HG03064 (cell line): ENCODE measurements around the gene UGT1A5.
"Not testable (repeated sequence)": the region's sequence is repeated elsewhere in the genome, so short reads cannot be mapped to it uniquely, and the experiment has no call there.

Experiments used
- ATAC-seq: cut with Tn5 transposase; IDR thresholded peaks from one replicate; pipeline ENCODE4 v1.9.1; 2021; ENCODE audit warnings: low read depth; ENCODE audit not compliant: unreplicated experiment

Gene UGT1A5

GRCh38 chr2:233692648-233693047 lies 20.1 kb upstream of the UGT1A5 start, which contains the start of gene UGT1A6:
UGT1A6 (plus strand) TSS chr2:233692890; CDS start chr2:233693005, 115 bp downstream.
- no peak for ATAC-seq

- no peak for ATAC-seq
Observed at GRCh38 chr2:233693963-233694362, 18.7 kb upstream of the UGT1A5 start.

DNA sequence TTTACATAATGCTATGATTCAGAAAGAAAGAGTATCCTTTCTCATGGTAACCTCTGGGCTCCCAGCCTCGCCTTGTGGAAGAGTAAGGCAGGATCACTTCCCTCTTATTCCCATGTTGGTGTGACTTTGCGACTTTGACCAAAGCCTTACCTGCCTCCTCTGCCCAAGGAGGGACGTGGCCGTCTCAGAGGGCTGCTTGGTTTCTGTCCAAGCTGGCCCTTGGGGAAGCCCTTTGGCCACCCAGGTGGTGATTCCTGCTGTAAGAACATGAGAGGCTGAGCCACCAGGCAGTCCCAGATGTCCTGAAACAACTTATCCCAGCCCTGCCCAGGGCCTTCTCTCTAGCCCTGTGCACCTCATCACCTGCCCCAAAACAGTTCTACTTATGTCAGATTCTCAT lies 14.0 kb upstream of the UGT1A5 start:
- ATAC-seq = no peak

GRCh38 chr2:233699424-233700027 lies 13.2 kb upstream of the UGT1A5 start:
- no peak for ATAC-seq

GRCh38 chr2:233700028-233700635 lies 12.6 kb upstream of the UGT1A5 start:
- ATAC-seq = no peak

GRCh38 chr2:233700842-233701241 lies 11.9 kb upstream of the UGT1A5 start:
- not testable (repeated sequence) for ATAC-seq

DNA sequence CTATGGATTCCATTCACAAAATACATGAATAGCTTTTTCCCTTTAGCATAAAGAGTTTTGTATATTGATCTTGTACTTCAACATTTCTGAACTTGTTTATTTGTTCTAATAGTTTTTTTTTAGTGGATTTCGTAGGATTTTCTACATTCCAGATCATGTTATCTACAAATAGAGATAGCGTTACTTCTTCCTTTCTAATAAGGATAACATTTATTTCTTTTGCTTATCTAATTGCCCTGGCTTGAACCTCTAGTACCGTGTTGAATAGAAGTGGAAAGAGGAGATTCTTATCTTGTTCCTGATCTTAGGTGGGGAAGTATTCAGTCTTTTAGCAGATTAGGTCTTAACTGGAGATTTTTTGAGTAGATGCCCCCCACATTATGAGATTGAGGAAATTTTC lies 10.5 kb upstream of the UGT1A5 start:
- ATAC-seq = no peak

GRCh38 chr2:233705911-233706506 lies 6.7 kb upstream of the UGT1A5 start:
- no peak for ATAC-seq

DNA sequence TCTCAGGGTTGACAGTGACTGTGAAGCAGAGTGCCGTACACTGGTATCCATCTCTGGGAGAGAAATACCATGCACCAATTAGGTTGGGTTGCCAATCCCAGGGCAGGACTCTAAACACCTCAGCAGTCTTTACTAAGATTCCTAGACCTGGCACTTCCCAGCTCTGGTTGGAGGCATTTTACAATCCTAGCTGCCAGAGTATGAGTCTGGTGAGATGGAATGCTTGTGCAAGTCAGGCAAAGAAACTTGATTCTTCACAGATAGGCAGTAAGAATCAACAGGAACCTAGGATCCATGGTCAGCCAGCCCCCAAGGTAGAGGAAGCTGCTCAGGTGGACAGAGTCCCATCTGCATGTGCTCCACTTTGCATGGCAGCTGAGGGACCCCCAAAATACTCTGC lies 6.0 kb upstream of the UGT1A5 start:
- ATAC-seq = no peak

GRCh38 chr2:233707940-233708644 lies 4.6 kb upstream of the UGT1A5 start:
- ATAC-seq = no peak

DNA sequence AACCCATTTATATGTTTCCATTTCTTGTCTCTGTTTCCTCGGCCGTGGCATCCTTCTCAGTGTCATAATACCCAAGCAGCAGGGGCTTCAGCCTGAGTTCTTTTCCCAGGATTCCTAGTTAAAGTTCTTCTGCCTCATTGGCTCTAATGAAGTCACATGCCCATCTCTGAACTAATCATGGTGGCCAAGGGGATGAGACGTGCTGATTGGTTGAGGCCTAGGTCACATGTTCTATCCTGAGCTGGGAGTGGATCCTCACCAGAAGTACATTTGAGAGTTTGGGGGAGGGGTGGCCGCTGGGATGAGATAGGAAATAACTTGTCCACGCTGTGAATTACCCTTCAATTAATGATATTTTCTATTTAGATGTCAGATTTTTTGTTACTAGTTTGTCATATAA lies 3.8 kb upstream of the UGT1A5 start:
- no peak for ATAC-seq

- ATAC-seq = no peak
Observed at GRCh38 chr2:233711312-233712008, 1.2 kb upstream of the UGT1A5 start.

- no peak for ATAC-seq
Observed at GRCh38 chr2:233713262-233713615, 532 bp downstream of the UGT1A5 start.

DNA sequence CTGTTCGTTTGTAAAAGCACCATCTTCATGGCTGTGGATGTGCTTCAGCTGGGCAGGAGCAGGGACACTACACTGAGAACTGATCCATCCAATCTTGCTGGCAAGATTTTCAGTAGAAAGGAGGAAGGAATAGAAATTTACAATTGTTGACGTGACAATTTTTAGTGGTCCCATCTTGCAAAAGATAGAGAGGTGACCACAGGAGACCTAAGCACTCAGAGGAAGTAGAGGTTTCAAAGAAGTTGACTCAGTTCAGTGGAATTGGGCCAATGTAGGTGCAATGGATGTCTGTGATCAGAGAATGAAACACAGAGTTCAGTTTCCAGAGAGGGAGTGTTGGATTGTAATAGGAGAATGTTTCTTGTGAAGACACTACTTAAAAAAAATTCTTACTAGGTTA lies 1.4 kb downstream of the UGT1A5 start:
- no peak for ATAC-seq

GRCh38 chr2:233718552-233718951 lies 5.8 kb downstream of the UGT1A5 start, which contains the start of gene UGT1A4:
UGT1A4 (plus strand) TSS chr2:233718736; CDS start chr2:233718821, 85 bp downstream.
- ATAC-seq = no peak

DNA sequence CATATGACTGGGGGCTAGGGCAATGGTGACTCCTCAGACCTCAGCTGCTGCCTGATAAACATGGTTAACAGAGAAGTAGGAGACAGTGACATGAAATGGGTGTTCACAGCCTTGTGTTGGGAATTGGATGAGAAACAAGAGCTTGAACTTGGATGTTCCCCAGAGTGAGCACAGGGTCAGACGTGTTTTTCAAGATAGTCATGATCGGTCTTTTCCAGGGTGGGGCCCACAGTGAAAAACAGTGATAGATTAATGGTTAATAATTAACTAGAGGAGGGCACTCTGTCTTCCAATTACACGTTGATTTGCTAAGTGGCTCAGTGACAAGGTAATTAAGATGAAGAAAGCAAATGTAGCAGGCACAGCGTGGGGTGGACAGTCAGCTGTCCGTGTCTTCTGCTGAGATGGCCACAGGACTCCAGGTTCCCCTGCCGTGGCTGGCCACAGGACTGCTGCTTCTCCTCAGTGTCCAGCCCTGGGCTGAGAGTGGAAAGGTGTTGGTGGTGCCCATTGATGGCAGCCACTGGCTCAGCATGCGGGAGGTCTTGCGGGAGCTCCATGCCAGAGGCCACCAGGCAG lies 16.1 kb downstream of the UGT1A5 start, which contains the start of gene UGT1A3:
UGT1A3 (plus strand) TSS at position 320 of the 579 bp plus-strand sequence; CDS start at position 405, 85 bp downstream.
- no peak for ATAC-seq

- not testable (repeated sequence) for ATAC-seq
Observed at GRCh38 chr2:233736868-233737653, 24.4 kb downstream of the UGT1A5 start.

- ATAC-seq = no peak
Observed at GRCh38 chr2:233740870-233741269, 28.2 kb downstream of the UGT1A5 start.

DNA sequence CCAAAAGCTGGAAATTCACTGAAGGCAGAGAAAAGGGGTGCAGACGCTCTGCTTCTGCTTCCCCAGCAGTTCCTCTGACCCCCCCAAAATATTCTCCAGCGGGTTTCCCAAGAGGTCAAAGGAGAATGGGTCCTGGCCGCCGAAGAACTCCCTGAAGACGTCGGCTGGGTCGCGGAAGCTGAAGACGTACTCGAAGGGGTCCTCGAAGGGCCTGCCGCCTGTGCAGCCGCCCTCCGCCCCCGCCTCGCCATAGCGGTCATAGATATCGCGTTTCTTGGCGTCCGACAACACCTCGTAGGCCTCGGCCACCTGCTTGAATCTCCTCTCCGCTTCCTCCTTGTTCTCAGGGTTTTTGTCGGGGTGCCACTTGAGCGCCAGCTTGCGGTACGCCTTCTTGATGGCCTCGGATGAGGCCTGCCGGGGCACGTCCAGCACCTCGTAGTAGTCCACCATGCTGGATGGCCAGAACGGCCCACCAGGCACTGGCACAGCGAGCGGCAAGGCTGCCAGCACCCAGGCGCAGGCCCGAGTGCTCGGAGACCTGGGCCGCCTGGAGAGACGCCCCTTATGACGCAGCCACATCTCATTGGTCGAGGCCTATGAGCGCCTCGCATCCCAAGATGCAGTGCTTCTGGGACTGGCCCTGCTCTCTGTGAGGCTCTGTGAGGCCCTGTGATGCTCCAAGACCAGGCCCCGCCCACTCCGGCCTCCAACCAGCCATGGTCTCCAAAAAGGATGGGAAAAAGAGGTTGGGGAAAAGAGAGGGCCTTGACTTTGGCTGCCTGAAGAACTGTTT lies 31.0 kb downstream of the UGT1A5 start:
- no peak for ATAC-seq
